ENCODE measurements around the gene MTM1.

Gene MTM1

GRCh38 chrX:150663073-150663472 is 94.7 kb downstream of the MTM1 start:
- no peak for DNase-seq (ENCODE audit: low read depth in 2 of 2)

DNA sequence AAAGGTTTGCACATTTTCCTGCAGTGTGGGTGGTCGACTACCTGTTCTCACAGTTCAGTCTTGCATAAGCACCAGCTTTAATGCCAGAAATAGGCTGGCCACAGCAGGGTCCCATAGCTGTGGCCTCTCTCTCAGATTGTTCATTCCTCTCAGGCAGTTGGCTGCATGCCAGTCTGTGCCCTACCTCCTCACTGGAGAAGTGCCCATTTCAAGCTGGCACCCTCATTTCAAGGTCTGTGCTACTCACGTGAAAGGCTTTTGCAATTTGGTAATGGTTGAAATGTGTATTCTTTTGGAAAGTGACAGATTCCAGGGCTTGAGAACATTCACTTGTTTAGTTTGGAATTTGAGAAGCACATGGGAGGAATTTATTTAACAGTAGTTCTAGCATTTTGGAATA is 95.9 kb downstream of the MTM1 start:
- DNase-seq (ENCODE audit: low read depth in 2 of 2) = no peak

DNA sequence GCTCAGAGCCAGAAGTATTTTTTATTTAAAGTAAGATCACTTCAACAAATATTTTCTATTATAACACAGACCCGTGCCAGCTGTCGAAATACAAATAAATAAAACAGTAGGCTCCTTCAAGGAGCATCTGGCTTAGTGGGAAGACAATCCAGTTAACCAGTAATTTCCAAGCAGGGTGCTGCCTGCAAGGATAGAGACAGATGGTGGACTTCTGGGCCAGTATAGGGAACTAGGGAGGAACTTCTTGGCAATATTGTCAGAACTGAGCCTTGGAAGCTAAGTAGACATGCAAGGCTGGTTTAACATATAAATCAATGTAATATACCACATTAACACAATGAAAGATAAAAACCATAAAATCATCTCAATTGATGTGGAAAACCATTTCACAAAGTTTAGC is 107.8 kb downstream of the MTM1 start:
- DNase-seq (ENCODE audit: low read depth in 2 of 2) = no peak

- DNase-seq (ENCODE audit: low read depth in 2 of 2) = no peak
These were observed 112.6 kb downstream of the MTM1 start for GRCh38 chrX:150680974-150681373.

DNA sequence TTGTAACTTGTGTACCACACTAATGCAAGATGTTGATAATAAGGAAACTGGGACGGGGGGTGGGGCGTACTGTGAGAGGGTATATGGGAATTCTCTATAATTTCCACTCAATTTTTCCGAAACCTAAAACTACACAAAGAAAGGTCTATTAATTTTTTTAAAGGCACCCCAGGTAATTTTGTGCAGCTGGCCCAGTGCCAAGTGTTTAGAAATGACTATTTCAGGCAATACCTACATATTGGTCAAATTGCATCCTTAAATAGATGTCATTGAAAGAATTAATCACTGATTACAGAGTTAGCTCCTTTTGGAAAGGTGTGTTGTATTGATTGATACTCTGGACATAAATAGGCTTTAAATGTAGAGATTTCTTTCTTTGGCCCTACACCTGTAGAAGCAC is 114.7 kb downstream of the MTM1 start:
- DNase-seq (ENCODE audit: low read depth in 2 of 2) = no peak

- DNase-seq (ENCODE audit: low read depth in 2 of 2) = no peak
These were observed 115.2 kb downstream of the MTM1 start for GRCh38 chrX:150683536-150684146.

DNA sequence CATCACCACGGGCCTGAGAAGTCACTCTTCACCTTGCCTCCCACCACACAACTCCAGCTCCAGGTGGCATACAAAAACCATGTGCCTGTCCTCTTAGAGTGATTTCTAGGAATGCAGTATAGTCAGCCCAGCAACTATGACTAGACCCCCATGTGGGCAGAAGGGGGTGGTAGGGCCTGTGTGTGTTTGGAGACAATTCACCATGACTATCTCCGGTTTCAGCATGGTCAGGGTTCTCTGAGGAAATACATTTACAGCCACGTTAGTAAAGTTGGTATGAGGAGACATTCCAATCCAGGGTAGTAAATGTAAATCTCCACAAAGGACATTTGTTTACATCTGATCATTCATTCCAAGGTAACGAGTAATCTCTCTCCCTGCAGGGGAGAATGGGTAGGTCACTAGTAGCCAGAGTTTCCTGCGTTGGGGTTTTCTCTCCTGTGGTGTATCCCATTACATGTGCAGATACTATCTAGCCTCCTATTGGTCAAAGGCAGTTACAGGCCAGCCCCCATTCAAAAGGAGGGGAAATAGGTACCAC is 120.6 kb downstream of the MTM1 start:
- no peak for DNase-seq (ENCODE audit: low read depth in 2 of 2)

DNA sequence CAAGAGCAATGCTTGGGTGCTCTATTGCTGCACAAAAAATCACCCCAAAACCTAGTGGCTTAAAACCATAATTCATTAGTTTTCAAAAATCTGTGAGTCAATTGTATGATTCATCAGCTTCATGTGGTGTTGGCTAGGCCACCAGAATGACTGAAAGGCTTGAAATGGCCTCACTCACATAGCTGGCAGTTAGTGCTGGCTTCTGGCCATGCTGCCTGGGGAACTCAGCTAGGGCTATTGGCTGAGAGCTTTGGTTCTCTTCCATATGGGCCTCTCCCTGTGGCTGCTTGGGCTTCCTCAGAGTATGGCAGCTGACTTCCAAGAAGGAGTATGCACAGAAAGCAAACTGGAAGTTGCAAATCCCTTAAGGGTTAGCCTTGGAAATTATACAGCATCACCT is 121.7 kb downstream of the MTM1 start:
- DNase-seq (ENCODE audit: low read depth in 2 of 2) = no peak

DNA sequence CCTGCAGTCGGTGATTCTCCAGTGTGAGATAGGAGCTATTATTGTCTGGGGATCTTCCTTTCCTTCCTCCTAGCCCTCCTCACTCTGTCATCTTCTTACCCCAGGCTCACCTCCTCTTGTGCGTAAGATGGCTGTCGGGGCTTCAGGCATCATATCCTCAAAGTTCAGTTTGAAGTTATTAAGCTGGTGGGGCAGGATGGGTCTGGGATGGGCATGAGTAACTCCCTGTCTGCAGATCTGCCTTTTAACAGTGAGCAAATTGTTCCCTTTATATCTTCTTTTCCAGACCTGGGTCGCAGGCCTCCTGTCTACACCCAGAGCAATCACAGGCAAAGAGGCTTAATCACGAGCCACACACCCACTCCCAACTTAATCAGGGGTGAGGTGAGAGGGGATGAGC is 123.9 kb downstream of the MTM1 start:
- DNase-seq (ENCODE audit: low read depth in 2 of 2) = no peak

GRCh38 chrX:150692831-150693724 is 124.7 kb downstream of the MTM1 start, which contains the start of gene MTMR1:
TSS of gene MTMR1 (plus strand) at chrX:150693396. CDS start at chrX:150693531, 135 bp downstream.
- peak in 1 of 2 donors; percentile 25 for DNase-seq (ENCODE audit: low read depth in 2 of 2)

GRCh38 chrX:150693725-150694574 is 125.5 kb downstream of the MTM1 start:
- peak; percentile 59 to 60 for DNase-seq (ENCODE audit: low read depth in 2 of 2)

DNA sequence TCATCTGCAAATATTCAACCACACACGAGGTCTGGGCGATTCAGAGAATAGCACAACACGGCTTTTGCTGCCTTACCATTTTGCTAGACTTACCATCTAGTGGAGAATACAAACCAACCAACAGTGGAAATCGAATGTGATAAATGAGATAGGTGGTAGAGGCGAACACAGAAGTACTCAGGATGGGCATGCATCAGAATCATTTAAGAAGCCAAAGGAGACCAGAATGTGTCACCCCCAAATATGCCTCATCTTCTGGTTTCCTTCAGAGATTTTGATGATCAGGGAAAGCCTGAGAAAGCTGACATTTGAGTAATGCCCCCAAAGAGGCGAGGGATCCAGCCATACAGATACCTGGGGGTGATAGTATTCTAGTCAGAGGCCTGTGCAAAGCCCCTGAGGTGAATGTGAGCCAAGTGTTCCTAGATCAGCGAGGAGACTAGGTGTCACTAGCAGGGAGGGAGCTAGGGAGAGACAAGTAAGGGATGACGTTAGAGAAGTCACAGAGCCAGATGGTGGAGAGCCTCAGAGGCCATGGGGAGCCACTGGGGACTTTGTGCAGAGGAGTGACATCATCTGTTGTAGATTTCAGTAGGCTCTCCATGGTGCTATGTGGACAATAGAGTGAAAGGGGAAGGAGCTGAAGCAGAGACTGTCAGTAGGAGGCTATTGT is 126.5 kb downstream of the MTM1 start:
- DNase-seq (ENCODE audit: low read depth in 2 of 2) = peak in 1 of 2 donors; percentile 24

DNA sequence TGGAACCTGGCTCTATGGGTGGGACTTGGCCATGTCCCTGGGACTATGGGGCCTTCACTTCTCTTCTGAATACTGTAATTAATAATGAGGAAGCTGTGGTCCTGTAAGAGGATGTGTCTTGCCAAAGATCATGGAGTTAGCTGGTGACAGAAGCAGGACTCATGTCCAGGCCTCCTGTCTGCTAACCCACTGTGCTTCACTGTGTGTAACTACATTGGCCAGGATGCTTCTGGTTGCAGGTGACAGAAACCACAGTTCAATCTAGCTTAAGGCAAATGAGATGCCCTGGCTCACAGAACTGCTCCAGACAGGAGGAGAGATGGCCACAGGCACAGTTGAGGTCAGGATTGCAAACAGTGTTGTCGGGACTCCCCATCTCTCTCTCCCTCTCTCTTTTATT is 127.9 kb downstream of the MTM1 start:
- DNase-seq (ENCODE audit: low read depth in 2 of 2) = no peak

- DNase-seq (ENCODE audit: low read depth in 2 of 2) = no peak
These were observed 128.4 kb downstream of the MTM1 start for GRCh38 chrX:150696866-150697265.

DNA sequence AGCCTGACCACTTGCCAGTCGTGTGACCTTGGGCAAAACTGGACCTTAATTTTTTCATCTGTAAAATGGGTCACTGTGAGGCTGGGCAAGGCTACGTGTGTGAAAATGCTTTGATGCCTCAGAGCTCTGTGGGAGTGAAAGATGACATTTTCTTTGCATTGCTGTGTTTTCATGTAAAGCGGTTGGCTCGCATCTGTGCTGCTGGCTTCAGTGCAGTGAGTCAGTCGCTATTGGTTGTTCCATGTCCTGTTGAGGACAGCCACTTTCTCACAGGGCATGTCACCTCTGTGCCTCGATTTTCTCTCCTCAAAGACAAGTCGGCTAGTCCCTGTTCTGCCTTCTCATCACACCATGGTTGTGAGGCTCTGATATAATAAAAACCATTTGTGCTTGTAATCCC is 129.2 kb downstream of the MTM1 start:
- no peak for DNase-seq (ENCODE audit: low read depth in 2 of 2)

DNA sequence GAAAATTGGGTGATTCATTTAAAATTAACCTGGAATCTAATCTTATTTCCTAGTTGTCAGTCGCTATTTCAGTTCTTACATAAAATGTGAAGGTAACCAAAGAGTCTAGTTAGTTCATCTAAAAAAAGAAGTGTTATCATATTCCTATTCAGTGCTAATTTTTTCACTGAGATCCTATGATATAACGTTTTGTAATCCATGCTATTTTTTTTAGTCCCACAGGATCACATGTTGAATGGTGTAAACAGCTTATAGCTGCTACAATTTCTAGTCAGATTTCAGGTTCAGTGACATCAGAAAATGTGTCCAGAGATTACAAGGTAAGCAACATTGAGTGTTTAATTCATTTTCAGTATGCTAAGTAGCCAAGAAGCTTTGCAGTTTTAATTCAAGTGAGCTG is 130.6 kb downstream of the MTM1 start:
- DNase-seq (ENCODE audit: low read depth in 2 of 2) = no peak

- no peak for DNase-seq (ENCODE audit: low read depth in 2 of 2)
These were observed 131.7 kb downstream of the MTM1 start for GRCh38 chrX:150700107-150700506.

DNA sequence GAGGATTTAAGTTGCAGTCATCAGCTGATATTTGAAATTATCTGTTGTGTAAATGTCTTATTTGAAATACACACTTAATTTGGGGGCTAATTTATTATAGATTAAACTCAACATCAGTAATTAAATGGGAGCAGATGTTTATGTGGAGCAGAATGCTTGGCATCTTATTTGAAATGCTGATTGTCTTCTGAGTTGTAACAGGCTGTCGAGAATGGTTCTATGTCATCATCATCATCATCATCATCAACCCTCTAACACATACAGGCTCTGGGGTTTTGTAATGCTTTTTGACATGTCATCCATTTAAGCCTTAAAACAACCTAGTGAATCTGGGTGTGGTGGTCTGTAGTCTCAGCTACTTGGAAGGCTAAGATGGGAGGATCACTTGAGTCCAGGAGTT is 133.0 kb downstream of the MTM1 start:
- no peak for DNase-seq (ENCODE audit: low read depth in 2 of 2)

DNA sequence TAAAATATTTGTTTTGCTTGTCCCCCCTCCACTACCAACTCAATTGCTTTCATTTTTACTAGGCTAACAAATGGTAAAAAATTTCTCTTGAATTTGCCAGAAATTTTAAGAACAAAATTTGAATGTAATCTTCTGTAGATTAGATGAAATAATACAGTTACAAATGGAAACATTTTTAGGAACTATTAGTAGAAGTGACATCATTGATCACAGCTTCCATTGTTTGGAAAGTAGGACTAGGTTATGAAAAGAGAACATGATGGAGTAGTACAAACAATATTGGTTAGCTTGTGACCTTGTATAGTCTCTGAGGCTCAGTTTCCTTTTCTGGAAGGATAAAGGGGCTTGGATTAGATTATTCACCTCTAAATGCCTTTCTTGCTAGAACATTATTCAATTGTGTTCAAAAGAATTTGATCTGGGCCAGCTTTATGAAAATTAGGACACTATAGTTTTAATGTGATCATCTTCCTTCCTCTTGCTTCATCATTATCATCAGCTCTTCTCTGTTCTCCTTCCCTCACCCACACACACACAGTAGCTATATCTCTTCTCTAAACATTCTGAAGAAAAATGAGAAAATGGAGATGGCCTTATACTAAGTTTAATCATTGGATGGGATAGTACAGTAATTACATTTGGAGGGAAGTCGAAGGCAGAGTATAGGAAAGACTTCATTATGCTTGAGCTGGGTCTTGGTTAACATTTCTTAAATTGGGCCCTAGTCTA is 134.7 kb downstream of the MTM1 start:
- DNase-seq (ENCODE audit: low read depth in 2 of 2) = no peak

- no peak for DNase-seq (ENCODE audit: low read depth in 2 of 2)
These were observed 135.2 kb downstream of the MTM1 start for GRCh38 chrX:150703695-150703974.

GRCh38 chrX:150704030-150704613 is 135.7 kb downstream of the MTM1 start:
- DNase-seq (ENCODE audit: low read depth in 2 of 2) = peak in 1 of 2 donors; percentile 6

Data from stimulated activated CD8-positive, alpha-beta memory T cell treated with anti-CD3 and anti-CD28 coated beads, Interleukin-2, amount 100 ng/mL, for 48 hours (primary cell).